HG02884 (cell line): ENCODE data around the gene VAMP8.
"Not testable (repeated sequence)": the region's sequence is repeated elsewhere in the genome, so short reads cannot be mapped to it uniquely, and the experiment has no call there.

ENCODE experiments used
- ATAC-seq: cut with Tn5 transposase; IDR thresholded peaks from one replicate; pipeline ENCODE4 v1.9.1; 2021; ENCODE audit warnings: mild to moderate bottlenecking, moderate library complexity; ENCODE audit not compliant: unreplicated experiment

Gene VAMP8

DNA sequence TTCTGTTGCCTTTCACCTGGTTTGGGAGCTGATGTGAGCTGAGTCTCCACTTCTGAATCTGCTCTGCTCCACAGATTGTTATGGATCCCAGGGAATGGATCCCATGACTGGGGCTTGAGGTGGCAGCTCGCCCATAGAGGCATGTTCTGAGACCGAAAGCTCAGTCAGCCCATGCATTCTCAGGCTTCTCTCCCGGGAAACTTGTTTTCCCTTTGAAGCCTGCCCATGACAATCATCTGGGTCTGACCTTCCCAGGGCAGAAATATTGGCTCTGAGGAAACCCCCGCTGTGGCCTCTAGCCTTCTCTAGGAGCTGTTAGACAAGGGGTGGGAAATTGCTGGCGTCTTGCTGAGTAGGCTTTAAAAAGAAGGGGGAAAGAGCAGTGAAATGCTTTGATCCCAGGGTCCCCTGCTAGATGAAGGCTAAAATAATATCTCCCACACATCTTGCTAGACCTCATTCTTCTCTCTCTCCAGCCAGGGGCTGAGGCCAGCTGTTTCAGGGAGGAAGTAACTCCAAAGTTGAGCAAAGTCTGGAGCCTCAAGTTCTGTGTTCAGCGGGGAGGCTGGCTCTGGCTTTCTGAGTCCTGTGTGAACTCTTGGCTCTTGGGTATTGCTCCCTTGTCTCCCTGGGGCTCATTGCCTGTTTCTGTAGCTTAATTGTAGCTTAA, 2.0 kb downstream of the VAMP8 start:
- no peak for ATAC-seq

DNA sequence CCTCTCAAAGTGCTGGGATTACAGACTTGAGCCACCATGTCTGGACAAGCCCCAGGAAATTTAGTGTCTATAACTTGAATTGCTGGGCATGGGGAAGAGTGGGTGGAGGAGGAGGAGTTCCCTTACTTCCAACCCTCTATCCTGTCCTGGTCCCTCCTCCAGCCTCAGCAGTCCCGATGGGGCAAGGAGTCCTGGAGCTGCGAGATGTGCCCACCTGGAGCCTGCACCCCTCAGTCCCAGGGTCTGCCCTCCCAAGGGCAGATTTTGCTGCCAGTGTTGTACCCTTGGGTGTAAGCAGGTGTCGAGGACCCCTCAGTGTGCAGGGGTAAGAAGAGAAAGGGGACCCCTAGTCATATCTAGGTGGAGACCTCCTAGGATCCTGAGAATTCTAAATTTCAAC, 2.8 kb downstream of the VAMP8 start:
- ATAC-seq: no peak

DNA sequence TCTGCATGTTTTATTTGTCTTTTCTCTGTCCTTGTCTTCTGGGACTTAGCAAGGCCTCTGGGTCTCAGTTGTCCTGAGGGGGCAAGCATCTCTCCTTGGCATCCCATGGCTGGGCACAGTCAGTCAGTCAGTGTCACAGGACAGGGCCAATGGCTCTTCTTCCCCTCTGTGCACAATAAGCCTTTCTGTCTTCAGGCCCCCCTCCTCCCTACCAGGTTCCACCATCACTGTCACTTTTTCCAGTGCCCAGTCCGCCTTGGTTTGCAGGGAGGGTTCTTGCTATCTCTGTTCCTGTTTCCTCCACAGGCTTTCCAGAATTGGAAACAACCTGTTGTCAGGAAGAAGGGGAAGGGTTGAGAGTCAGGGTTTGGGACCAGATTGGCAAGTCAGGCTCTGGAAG, 5.1 kb downstream of the VAMP8 start:
- ATAC-seq: no peak

DNA sequence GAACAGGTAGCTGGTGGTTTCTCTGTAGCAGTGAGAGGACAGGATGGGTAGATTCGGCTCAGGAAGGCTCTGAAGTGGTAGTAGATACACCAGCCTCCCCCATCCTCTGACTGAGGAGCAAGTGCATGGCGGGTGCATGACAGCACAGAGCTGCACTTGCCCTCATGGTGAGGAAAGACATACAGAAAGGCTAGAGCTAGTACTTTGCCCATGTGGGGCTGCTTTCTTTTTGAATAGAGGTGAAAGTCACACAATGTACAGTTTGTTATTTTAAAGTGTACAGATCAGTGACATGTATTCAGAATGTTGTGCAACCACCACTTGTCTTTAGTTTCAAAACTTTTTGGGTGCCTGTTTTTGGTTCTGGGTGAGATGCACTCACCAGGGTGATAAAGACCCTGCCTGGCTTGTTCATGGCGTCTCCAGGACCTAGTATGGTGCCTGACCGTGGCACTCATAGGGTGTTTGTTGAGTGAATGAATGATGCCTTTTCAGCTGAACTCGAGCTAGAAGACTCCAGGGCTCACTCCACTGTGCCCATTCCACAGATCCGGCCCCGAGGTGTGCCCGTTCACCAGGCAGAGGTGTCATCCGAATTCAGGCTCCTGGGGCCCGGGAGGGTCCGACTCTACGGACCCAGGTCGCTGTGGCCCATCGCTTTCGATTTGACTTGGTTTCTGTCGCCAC, 6.4 kb downstream of the VAMP8 start:
- peak; percentile 12 for ATAC-seq

DNA sequence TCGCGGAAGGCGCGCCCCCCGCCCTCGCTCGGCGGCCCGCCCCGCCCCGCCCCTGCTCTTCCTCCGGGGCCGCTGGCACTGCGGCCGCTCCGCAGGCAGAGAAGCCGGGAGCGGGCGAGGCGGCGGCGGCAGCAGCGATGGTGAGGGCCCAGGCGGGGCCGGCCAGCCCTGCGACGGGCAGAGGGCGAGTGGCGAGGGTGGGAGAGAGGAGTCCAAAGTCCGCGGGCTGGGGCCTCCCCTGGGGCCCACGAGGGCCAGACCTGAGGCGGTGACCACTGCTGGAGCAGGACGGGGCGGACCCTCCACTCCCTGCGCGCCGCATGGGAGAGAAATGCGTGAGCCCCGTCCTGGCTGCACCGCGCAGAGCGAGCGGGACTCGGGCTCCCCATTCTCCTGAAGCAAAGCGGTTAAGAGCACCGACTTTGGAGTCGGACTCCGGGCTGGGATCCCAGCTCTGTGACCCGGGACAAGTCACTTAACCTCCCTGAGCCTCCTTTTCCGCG, 7.0 kb downstream of the VAMP8 start, which contains the start of gene VAMP5:
VAMP5 (plus strand) TSS at position 78 of the 503 bp plus-strand sequence; CDS start at position 138, 60 bp downstream.
- peak; percentile 41 for ATAC-seq

DNA sequence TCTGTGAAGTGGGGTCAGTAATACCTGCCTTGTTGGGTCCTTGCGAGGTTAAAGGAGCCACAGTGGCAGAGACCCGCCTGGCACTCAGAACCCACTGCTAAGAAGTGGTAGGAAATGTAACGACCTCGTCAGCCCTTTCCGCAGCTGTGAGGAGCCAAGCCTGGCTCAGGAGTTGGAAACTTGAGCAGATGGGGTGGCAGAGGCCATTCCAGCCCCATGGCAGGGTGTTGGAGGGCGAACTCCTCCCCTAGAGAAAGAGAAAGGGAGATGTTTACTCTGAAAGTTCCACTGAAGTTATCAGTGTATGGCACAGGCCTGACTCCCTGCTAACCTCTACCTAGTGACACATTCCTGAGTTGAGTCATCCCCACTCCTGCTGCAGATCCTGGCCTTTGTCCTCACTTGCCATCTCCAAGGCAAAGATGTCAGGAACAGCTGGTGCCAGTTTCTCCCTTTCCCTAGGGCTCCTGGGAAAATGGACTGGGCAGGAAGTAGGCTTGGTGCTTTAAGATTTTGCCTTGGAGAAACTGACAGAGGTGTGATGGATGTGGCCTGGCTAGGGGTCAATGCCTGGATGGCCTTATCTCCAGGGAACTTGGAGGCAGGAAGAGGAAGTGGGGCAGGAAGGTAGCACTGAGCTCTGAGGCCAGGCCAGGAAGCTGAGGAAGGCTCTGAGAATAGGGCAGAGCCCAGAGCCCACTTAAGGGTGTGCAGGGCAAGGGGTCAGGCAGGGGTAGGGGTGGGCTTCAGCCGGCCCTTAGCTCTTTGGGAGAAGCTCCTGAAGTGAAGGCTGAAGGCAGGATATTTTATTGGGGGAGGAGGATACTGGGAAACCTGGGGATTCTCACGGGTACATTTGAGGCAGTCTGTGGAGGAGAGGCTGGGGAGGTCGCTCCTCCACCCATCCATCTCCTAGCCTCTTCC, 7.7 kb downstream of the VAMP8 start:
- ATAC-seq: peak; percentile 49

DNA sequence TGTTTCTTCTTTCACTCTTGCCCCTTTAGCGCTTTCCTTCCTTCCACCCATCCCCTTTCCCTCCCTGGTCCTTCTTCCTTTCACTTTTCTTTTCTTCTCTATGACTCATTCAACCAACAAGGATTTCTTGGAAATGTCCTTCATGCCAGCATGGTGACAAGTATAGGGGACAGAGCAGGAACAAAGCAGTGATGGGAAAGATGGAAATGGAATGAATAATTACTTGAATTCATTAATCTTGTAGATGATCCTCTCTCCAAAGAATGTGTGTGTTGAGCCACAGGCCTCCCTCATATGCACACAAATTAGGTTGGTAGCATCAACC, 8.4 kb downstream of the VAMP8 start:
- ATAC-seq: no peak

DNA sequence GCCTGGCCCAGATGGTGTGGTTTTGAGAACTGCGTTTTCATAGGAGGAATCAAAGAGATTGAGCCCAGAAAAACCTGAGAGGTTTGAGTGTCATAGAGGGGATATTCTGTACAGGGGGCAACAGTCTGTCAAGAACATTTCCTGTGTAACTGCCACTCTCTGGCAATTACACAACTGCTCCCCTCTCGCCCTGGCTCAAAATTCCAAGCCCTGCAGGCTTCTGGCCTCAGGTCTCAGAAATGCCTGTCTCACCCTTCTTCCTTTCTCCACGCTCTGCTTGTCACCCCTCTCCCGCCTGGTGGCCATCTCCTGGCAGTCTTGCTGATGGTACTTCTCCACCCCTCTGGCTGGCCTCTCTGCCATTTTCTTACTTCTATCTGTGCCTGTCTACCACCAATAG, 10.8 kb downstream of the VAMP8 start:
- ATAC-seq: no peak

DNA sequence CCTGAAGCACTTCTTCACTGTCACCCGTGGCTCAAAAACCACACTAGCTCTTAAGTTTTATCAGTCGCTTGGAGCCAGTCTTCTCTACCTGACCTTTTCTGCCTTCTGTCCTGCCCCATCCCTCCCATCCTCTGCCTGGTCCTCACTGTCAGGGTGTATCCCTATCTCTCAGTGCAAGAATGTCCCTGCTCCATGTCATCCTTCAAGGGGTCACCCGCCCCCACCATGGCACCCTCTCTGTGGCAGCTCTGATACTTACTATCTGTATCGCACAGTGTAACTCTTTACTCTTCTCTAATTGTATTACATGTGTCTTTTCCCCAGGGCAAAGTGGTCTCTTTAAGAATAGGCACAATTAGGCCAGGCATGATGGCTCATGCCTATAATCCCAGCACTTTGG, 11.3 kb downstream of the VAMP8 start:
- no peak for ATAC-seq

DNA sequence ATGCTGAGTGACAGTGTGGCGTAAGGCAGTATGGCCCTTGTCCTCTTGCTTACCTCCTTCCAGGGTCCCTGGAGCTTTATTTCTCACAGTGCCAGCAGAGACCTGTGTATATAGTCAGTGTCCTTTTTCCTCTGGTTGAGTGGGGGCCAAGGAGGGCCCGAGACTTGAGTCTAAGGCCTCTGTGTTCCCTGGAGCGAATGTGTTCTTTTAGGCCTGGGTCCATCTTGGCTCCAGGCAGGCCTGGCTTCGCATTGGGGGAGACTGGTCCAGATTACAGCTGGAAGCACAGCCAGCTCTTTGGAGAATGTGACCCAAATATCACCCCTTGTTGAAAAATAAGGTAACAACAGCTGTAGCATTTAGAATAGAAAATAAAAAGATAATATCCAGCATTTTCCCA, 11.8 kb downstream of the VAMP8 start:
- no peak for ATAC-seq

DNA sequence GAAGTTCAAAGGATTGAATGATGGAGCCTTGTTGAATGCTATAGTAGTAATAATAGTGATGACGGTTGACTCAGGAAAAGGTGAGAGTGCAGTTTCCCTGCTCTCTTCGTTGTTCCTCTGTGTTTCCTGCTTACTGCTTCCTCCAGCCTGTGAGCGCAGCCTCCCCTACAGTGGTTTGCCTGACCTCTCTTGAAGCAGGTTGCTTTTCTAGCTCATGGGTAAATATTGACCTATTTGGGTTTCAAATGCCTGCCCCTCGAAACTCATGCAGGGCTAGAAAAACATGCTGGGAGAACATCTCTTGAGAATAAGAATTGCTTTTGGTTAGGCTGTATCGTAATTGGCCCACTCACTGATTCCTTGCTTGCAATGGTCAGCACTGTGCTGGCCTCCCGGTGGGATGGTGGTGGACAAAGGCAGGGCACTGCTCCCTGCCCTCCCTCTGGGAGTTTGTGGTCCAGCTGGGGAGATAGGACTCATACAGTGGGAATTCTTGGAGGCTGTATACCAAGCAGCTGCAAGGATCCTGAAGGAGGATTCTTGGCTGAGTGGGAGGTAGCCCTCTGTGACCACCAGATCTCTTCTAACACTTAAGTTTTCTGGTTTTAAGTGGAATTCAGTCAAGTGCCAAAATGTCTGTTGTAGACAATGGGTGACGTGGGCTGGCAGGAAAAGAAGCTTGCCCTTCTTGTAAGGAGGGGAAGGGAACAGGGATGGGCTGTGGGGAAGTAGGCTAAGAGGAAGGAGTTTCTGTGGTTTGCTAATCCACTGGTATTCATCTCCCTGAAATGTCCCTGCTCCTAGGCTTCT, 12.8 kb downstream of the VAMP8 start:
- no peak for ATAC-seq

DNA sequence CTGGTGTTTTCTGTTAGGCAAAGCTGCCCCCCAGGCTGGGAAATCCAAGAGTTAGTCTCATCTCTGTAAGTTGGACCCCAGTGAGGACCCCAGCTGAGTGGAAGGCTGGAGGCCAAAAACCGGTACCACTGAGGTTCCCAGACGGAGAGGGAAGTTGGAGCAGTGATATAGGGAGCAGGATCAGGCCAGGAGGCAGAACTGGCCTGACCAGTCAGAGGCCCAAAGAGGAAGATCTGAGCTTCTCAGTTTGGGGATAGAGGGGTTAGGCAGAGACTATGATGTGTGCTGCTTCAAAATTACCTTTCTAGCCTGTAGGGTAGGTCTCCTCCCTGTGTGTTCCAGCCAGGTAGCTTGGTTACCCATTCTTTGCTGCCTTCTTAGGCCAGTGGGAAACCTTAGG, 13.6 kb downstream of the VAMP8 start:
- no peak for ATAC-seq

DNA sequence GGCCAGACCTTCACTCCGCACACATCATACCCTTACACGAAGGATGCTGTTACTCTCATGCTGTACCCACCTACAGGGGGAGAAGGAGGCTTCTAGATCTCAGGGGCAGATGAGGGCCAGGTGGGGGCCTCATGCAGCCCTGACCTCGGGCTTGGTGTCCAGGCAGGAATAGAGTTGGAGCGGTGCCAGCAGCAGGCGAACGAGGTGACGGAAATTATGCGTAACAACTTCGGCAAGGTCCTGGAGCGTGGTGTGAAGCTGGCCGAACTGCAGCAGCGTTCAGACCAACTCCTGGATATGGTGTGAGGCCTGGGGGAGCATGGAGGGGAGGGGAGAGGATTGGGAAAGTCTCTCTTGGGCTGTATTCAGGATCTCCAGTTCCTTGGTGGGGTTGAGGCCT, 14.2 kb downstream of the VAMP8 start:
- ATAC-seq: no peak

DNA sequence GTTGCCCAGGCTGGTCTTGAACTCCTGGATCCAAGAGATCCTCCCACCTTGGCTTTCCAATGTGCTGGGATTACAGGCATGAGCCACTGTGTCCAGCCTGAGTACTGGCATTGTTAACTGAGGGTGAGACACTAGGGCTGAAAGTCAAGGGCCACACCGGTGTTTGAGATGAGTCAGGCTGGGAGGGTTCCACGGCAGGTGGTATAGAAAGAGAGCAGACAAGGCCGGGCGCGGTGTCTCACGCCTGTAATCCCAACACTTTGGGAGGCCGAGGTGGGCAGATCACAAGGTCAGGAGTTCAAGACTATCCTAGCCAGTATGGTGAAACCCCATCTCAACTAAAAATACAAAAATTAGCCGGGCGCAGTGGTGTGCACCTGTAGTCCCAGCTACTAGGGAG, 14.9 kb downstream of the VAMP8 start:
- ATAC-seq: not testable (repeated sequence)

DNA sequence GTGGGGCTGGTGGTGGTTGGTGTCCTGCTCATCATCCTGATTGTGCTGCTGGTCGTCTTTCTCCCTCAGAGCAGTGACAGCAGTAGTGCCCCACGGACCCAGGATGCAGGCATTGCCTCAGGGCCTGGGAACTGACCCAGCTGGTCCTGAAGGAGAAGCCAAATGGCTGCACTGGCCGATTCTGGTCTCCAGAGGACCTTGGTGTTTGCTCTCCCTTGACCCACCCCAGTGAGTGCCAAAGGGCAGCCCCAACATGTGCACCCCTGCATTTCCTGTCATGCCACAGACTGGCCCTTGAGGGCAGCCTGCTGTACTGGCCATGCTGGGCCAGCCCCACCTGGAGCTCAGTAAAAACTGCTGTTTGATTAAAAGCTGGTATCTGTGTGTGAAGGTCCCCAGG, 15.6 kb downstream of the VAMP8 start:
- no peak for ATAC-seq

DNA sequence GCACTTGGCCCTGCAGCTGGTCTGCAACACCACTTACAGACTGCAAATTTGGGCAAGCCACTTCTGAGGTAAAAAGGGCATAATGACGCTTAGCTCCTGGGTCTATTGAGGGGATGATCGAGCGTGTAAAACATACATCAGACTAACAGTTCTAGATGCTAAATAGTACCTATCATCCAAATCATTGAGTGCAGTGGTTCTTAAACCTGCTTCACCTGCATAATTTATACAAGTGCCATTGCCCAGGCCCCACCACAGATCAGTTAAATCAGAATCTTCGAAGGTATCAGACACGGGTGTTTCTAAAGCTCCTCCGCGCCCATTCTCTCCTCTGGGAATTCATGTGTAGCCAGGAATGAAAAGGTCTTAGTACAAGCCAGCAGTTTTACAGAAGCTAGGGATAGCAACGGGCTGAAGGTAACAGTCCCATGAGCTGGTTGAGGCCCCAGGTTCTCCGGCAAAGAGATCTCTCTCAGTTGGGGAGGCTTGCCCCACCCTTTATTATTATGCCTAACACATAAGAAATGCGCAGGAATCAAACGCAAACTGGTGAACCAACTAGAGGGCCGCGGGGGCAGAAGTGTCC, 17.4 kb downstream of the VAMP8 start:
- no peak for ATAC-seq

DNA sequence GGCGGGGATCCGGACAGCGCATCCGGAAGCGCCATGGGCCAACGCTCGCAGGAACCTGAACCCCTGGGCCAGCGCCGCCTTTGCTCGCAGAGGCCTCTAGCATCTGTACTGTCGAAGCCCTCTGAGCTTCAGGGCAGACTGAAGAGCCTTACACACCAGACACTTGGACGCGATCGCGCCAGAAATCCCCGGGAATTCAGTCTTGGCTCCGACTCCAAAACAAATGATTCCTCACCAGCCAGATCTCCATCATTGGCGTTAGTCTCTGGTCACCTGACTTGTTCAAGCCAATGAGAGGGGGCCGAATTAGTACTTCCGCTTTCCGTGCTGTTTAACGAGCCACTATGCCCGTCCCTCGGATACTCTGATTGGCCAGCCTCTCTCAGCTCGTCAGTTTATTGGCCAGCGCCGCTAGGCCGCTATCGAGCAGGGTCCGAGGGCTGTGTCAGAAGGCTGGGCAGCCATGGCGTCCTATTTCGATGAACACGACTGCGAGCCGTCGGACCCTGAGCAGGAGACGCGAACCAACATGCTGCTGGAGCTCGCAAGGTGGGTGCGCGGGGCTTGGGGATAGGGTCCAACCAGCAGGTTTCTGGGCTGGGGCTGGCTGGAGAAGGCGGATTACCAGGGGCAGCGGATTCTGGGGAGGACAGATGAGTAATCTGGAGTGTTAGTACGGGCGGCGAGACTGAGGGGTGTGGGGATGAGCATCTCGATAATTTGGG, 18.1 kb downstream of the VAMP8 start, which contains the start of gene RNF181:
RNF181 (plus strand) TSS at position 445 of the 725 bp plus-strand sequence; CDS start at position 464, 19 bp downstream.
- peak; percentile 100 for ATAC-seq

DNA sequence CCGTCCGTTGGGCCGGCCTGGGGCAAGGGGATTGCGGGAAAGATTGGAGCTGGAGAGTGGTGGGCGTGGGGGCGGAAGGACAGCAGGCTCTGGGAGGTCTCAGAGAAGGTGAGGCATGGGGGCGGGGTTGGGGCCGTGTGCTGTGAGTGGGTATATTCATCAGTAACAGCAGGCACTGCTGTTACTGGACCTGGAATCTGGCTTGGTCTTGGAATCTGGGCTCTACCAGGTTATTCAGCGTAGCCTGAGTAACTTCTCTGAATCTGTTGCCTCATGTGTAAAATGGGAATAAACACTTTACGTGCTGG, 18.6 kb downstream of the VAMP8 start:
- no peak for ATAC-seq

DNA sequence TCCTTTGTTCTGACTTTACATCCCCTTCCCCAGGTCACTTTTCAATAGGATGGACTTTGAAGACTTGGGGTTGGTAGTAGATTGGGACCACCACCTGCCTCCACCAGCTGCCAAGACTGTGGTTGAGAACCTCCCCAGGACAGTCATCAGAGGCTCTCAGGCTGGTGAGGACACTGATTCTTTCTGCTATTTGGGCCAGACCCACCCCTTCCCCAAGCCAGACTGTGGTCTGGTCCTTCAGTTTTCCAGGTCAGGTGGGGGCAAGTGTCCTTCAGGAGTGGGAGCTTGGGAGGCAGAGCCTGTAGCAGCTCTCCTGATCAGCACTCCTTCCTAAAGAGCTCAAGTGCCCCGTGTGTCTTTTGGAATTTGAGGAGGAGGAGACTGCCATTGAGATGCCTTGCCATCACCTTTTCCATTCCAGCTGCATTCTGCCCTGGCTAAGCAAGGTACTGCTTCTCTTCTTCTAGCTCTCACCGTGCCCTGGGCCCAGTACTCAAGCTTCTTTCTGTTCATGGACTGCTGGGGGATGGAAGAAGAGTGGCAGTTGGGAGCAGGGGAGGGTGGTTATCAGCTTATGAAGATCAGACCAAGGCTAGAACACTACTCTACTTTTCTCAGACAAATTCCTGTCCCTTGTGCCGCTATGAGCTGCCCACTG, 19.2 kb downstream of the VAMP8 start:
- no peak for ATAC-seq
